H9 (cell line): ENCODE results near the gene CCBE1. TPM values are rescaled to one million over a fixed set of nuclear protein-coding genes. Genes with fewer than 3 reads are reported as not detected.

Source experiments
- DNase-seq: peaks from one replicate; pipeline ENCODE4 v3.0.0-alpha.2; 2017
- H2AFZ ChIP-seq: one replicate; pipeline ENCODE4 v1.6.1; 2013; ENCODE audit warnings: mild to moderate bottlenecking, low read length, control low read depth, moderate library complexity
- H2AK5ac ChIP-seq: 2 replicates; pipeline ENCODE4 v1.6.1; 2013; ENCODE audit warnings: low read length, control low read depth, mixed read lengths; ENCODE audit not compliant: insufficient read length
- H2BK120ac ChIP-seq: one replicate; pipeline ENCODE4 v1.6.1; 2013; ENCODE audit warnings: low read depth, mild to moderate bottlenecking, low read length, control low read depth, inconsistent platforms; ENCODE audit not compliant: poor library complexity, severe bottlenecking
- H2BK12ac ChIP-seq: 2 replicates; pipeline ENCODE4 v1.6.1; 2013; ENCODE audit warnings: low read length, control low read depth, mixed read lengths, low read depth; ENCODE audit not compliant: insufficient read length
- H2BK15ac ChIP-seq: 2 replicates; pipeline ENCODE4 v1.6.1; 2013; ENCODE audit warnings: low read depth, low read length, control low read depth
- H2BK20ac ChIP-seq: one replicate; pipeline ENCODE4 v1.6.1; 2013; ENCODE audit warnings: low read depth, mild to moderate bottlenecking, low read length, control low read depth, inconsistent platforms; ENCODE audit not compliant: poor library complexity, severe bottlenecking
- H2BK5ac ChIP-seq: 2 replicates; pipeline ENCODE4 v1.6.1; 2013; ENCODE audit warnings: low read length, control low read depth, mixed read lengths; ENCODE audit not compliant: insufficient read length
- H3K14ac ChIP-seq: 2 replicates; pipeline ENCODE4 v1.6.1; 2013; ENCODE audit warnings: low read length, control low read depth; ENCODE audit not compliant: insufficient read depth
- H3K18ac ChIP-seq: 2 replicates; pipeline ENCODE4 v1.6.1; 2013; ENCODE audit warnings: low read depth, mild to moderate bottlenecking, mixed read lengths, low read length, control low read depth; ENCODE audit not compliant: insufficient read length
- H3K23ac ChIP-seq: 2 replicates; pipeline ENCODE4 v1.6.1; 2013; ENCODE audit warnings: low read length, control low read depth, mixed read lengths, low read depth; ENCODE audit not compliant: insufficient read length
- H3K23me2 ChIP-seq: 2 replicates; pipeline ENCODE4 v1.6.1; 2013; ENCODE audit warnings: low read depth, mild to moderate bottlenecking, mixed read lengths, low read length, control low read depth; ENCODE audit not compliant: insufficient read length, poor library complexity, severe bottlenecking
- H3K27ac ChIP-seq: 2 replicates; pipeline ENCODE4 v1.5.1; 2013; ENCODE audit warnings: low read length, control low read depth, mixed read lengths, low read depth; ENCODE audit not compliant: insufficient read length
- H3K27me3 ChIP-seq: 2 replicates; pipeline ENCODE4 v1.6.1; 2013; ENCODE audit warnings: low read length, control low read depth, inconsistent platforms; ENCODE audit not compliant: insufficient read depth
- H3K4ac ChIP-seq: 2 replicates; pipeline ENCODE4 v1.6.1; 2013; ENCODE audit warnings: low read depth, mild to moderate bottlenecking, control low read depth, inconsistent platforms, low read length, moderate library complexity
- H3K4me1 ChIP-seq: 2 replicates; pipeline ENCODE4 v1.6.1; 2013; ENCODE audit warnings: low read length, control low read depth, inconsistent platforms; ENCODE audit not compliant: insufficient read depth
- H3K4me2 ChIP-seq: 2 replicates; pipeline ENCODE4 v1.6.1; 2013; ENCODE audit warnings: low read length, control low read depth, mixed read lengths; ENCODE audit not compliant: insufficient read length, insufficient read depth
- H3K56ac ChIP-seq: 2 replicates; pipeline ENCODE4 v1.6.1; 2013; ENCODE audit warnings: low read depth, mild to moderate bottlenecking, mixed read lengths, low read length, control low read depth; ENCODE audit not compliant: insufficient read length
- H3K79me1 ChIP-seq: 2 replicates; pipeline ENCODE4 v1.6.1; 2013; ENCODE audit warnings: low read depth, mild to moderate bottlenecking, moderate library complexity, low read length, control low read depth, inconsistent platforms; ENCODE audit not compliant: insufficient read depth, poor library complexity, severe bottlenecking
- H3K79me2 ChIP-seq: 2 replicates; pipeline ENCODE4 v1.6.1; 2013; ENCODE audit warnings: low read length, control low read depth, inconsistent platforms; ENCODE audit not compliant: insufficient read depth
- H3K9ac ChIP-seq: 2 replicates; pipeline ENCODE4 v1.6.1; 2013; ENCODE audit warnings: low read length, control low read depth, mixed read lengths; ENCODE audit not compliant: insufficient read length; ENCODE audit errors: extremely low read depth
- H3K9me3 ChIP-seq: one replicate; pipeline ENCODE4 v1.6.1; 2013; ENCODE audit warnings: low read depth, low read length, inconsistent platforms; ENCODE audit not compliant: control insufficient read depth
- H3T11ph ChIP-seq: one replicate; pipeline ENCODE4 v1.6.1; 2013; ENCODE audit warnings: mild to moderate bottlenecking, low read length, control low read depth, inconsistent platforms
- H4K20me1 ChIP-seq: one replicate; pipeline ENCODE4 v1.6.1; 2013; ENCODE audit not compliant: control insufficient read depth, insufficient read length, insufficient read depth
- H4K5ac ChIP-seq: 2 replicates; pipeline ENCODE4 v1.6.1; 2013; ENCODE audit warnings: low read depth, mild to moderate bottlenecking, mixed read lengths, low read length, control low read depth; ENCODE audit not compliant: insufficient read length
- H4K8ac ChIP-seq: replicated peaks from 2 replicates; pipeline ENCODE4 v1.6.1; 2013; ENCODE audit warnings: low read length, control low read depth, mixed read lengths, low read depth; ENCODE audit not compliant: insufficient read length
- H4K91ac ChIP-seq: 2 replicates; pipeline ENCODE4 v1.6.1; 2013; ENCODE audit warnings: low read depth, mild to moderate bottlenecking, moderate library complexity, mixed read lengths, low read length, control low read depth; ENCODE audit not compliant: insufficient read length
- H3K27ac Mint-ChIP-seq, 3 experiments: 2 replicates in 2 of 3; 3 replicates in 1 of 3; pipeline ENCODE4 v1.8.0; 2020 to 2021; ENCODE audit warnings: mixed read lengths in 3 of 3, mild to moderate bottlenecking in 1 of 3, moderate library complexity in 1 of 3
- H3K27me3 Mint-ChIP-seq: 2 replicates; pipeline ENCODE4 v1.8.0; 2021; ENCODE audit warnings: low read depth, mild to moderate bottlenecking, moderate library complexity, mixed read lengths
- H3K36me3 Mint-ChIP-seq, 3 experiments: 2 replicates in 2 of 3; 3 replicates in 1 of 3; pipeline ENCODE4 v1.8.0; 2020 to 2021; ENCODE audit warnings: low read depth in 3 of 3, mixed read lengths in 3 of 3; ENCODE audit not compliant: insufficient read depth in 1 of 3
- H3K4me1 Mint-ChIP-seq, 2 experiments: 2 replicates each; pipeline ENCODE4 v1.8.0; 2020; ENCODE audit warnings: mixed read lengths in 2 of 2
- H3K4me3 Mint-ChIP-seq, 2 experiments: 2 replicates in 1 of 2; 3 replicates in 1 of 2; pipeline ENCODE4 v1.8.0; 2020 to 2021; ENCODE audit warnings: mild to moderate bottlenecking in 2 of 2, mixed read lengths in 2 of 2, moderate library complexity in 1 of 2
- H3K9me3 Mint-ChIP-seq, 2 experiments: 2 replicates in 1 of 2; 3 replicates in 1 of 2; pipeline ENCODE4 v1.8.0; 2020; ENCODE audit warnings: mild to moderate bottlenecking in 2 of 2, mixed read lengths in 2 of 2, moderate library complexity in 1 of 2
- WGBS: extraction: QIAGEN DNeasy Blood & Tissue Kit; methylation state at CpG from one replicate; pipeline ENCODE4 v1.1.7; 2013; ENCODE audit warnings: missing lambda C conversion rate, low lambda C conversion rate, mixed read lengths; ENCODE audit not compliant: insufficient read length; ENCODE audit errors: extremely low coverage; 5-methylcytosine and 5-hydroxymethylcytosine counted together
- total RNA-seq: library from RNA; stranded (reverse); gene quantifications from 2 replicates; pipeline ENCODE4 v1.2.1, GENCODE V29; 2021
- TF ChIP-seq, protein P1 (sequence below): fragments of 200-600 bp; sonication (generic); conservative IDR thresholded peaks from 3 replicates; pipeline ENCODE4 v1.8.0; 2021; ENCODE audit warnings: antibody characterized with exemption, mild to moderate bottlenecking

CCBE1 gene
- total RNA-seq, 1 experiment from 2014 or later = 0.39 TPM

- H2BK5ac ChIP-seq = no peak overlapping the region
- H3K9me3 ChIP-seq = no peaks in the 10 kb centered on the region
- WGBS = no CpG with 5 or more reads among the region's 1 CpG
- H2AFZ ChIP-seq = no peak overlapping the region
- H4K8ac ChIP-seq = no peak overlapping the region
- H3T11ph ChIP-seq = no peak overlapping the region
- Mint-ChIP-seq H3K36me3 (no peaks in the 10 kb centered on the region), H3K27ac (no peak overlapping the region), H3K27me3 (peaks cover 3% of the 10 kb centered on the region), H3K4me3 (no peak overlapping the region), H3K4me1 (peaks cover 0 to 6% of the 10 kb centered on the region in 2 experiments; a peak in 1 of 4 replicates), H3K9me3 (no peaks in the 10 kb centered on the region)
- H3K27me3 ChIP-seq = no peaks in the 10 kb centered on the region
- H2BK120ac ChIP-seq = no peak overlapping the region
- H3K4me1 ChIP-seq = no peaks in the 10 kb centered on the region
- H3K23ac ChIP-seq = no peak overlapping the region
- no peaks in the 10 kb centered on the region for H3K79me2 ChIP-seq
- no peaks in the 10 kb centered on the region for H3K23me2 ChIP-seq
- no peak overlapping the region for H4K5ac ChIP-seq
- no peak overlapping the region for H3K14ac ChIP-seq
- H4K20me1 ChIP-seq = no peaks in the 10 kb centered on the region
- H2AK5ac ChIP-seq = no peak overlapping the region
- no peak overlapping the region for H3K27ac ChIP-seq
- H3K79me1 ChIP-seq = no peaks in the 10 kb centered on the region
- TF ChIP-seq, protein P1, sequence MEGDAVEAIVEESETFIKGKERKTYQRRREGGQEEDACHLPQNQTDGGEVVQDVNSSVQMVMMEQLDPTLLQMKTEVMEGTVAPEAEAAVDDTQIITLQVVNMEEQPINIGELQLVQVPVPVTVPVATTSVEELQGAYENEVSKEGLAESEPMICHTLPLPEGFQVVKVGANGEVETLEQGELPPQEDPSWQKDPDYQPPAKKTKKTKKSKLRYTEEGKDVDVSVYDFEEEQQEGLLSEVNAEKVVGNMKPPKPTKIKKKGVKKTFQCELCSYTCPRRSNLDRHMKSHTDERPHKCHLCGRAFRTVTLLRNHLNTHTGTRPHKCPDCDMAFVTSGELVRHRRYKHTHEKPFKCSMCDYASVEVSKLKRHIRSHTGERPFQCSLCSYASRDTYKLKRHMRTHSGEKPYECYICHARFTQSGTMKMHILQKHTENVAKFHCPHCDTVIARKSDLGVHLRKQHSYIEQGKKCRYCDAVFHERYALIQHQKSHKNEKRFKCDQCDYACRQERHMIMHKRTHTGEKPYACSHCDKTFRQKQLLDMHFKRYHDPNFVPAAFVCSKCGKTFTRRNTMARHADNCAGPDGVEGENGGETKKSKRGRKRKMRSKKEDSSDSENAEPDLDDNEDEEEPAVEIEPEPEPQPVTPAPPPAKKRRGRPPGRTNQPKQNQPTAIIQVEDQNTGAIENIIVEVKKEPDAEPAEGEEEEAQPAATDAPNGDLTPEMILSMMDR = no peak
- no peak overlapping the region for H2BK20ac ChIP-seq
- no peak overlapping the region for H4K91ac ChIP-seq
- no peak overlapping the region for H3K9ac ChIP-seq
- no peak overlapping the region for H3K56ac ChIP-seq
- DNase-seq = no peak
- H2BK15ac ChIP-seq = no peak overlapping the region
- H2BK12ac ChIP-seq = no peak overlapping the region
- H3K4me2 ChIP-seq = no peak overlapping the region
- H3K18ac ChIP-seq = no peak overlapping the region
- H3K4ac ChIP-seq = no peak overlapping the region
Measured at GRCh38 chr18:59620381-59620780, 76.8 kb downstream of the CCBE1 start.
